Measurements from ENCODE around the gene MRPS23.
"Not testable (repeated sequence)": the region's sequence is repeated elsewhere in the genome, so short reads cannot be mapped to it uniquely, and the experiment has no call there.

Gene MRPS23

GRCh38 chr17:57862694-57863667, 13.1 kb upstream of the MRPS23 start:
- DNase-seq (ENCODE audit: low read depth) = no peak

GRCh38 chr17:57861790-57862693, 12.2 kb upstream of the MRPS23 start:
- DNase-seq (ENCODE audit: low read depth) = no peak

GRCh38 chr17:57861000-57861789, 11.4 kb upstream of the MRPS23 start:
- DNase-seq (ENCODE audit: low read depth) = no peak

- DNase-seq (ENCODE audit: low read depth) = no peak
These were observed 10.7 kb upstream of the MRPS23 start for GRCh38 chr17:57860414-57860999.

GRCh38 chr17:57859601-57860413, 10.0 kb upstream of the MRPS23 start:
- no peak for DNase-seq (ENCODE audit: low read depth)

GRCh38 chr17:57858838-57859237, 9.0 kb upstream of the MRPS23 start:
- no peak for DNase-seq (ENCODE audit: low read depth)

- no peak for DNase-seq (ENCODE audit: low read depth)
These were observed 7.2 kb upstream of the MRPS23 start for GRCh38 chr17:57856792-57857620.

- DNase-seq (ENCODE audit: low read depth) = no peak
These were observed 5.7 kb upstream of the MRPS23 start for GRCh38 chr17:57855391-57856035.

- DNase-seq (ENCODE audit: low read depth) = no peak
These were observed 3.9 kb upstream of the MRPS23 start for GRCh38 chr17:57853695-57854094.

GRCh38 chr17:57852955-57853328, 3.1 kb upstream of the MRPS23 start:
- DNase-seq (ENCODE audit: low read depth) = no peak

- DNase-seq (ENCODE audit: low read depth) = no peak
These were observed 2.5 kb upstream of the MRPS23 start for GRCh38 chr17:57852092-57852954.

- no peak for DNase-seq (ENCODE audit: low read depth)
These were observed 526 bp downstream of the MRPS23 start for GRCh38 chr17:57849163-57849873.

- not testable (repeated sequence) for DNase-seq (ENCODE audit: low read depth)
These were observed 3.5 kb downstream of the MRPS23 start for GRCh38 chr17:57846056-57846945.

GRCh38 chr17:57842280-57842679, 7.6 kb downstream of the MRPS23 start:
- DNase-seq (ENCODE audit: low read depth) = no peak

- no peak for DNase-seq (ENCODE audit: low read depth)
These were observed 10.3 kb downstream of the MRPS23 start for GRCh38 chr17:57839571-57839923.

- DNase-seq (ENCODE audit: low read depth) = no peak
These were observed 10.8 kb downstream of the MRPS23 start for GRCh38 chr17:57838857-57839570.
